Osteoblast (primary cell): ENCODE measurements around the gene PCP4. TPM values are rescaled to one million over a fixed set of nuclear protein-coding genes. Genes with fewer than 3 reads are reported as not detected.

Source experiments
- DNase-seq: peaks from one replicate; pipeline ENCODE4 v3.0.0; 2011; ENCODE audit warnings: low spot score, mixed read lengths; ENCODE audit not compliant: insufficient read length; ENCODE audit errors: missing footprints
- H2AFZ ChIP-seq: 2 replicates; pipeline ENCODE4 v1.6.0; 2011; ENCODE audit warnings: mild to moderate bottlenecking, low read length
- H3K27ac ChIP-seq: 2 replicates; pipeline ENCODE4 v1.5.1; 2011; ENCODE audit warnings: mild to moderate bottlenecking, low read depth, low read length, moderate library complexity
- H3K27me3 ChIP-seq: 2 replicates; pipeline ENCODE4 v1.6.0; 2012; ENCODE audit warnings: mild to moderate bottlenecking, control low read depth, inconsistent platforms, low read length, moderate library complexity; ENCODE audit not compliant: insufficient read depth
- H3K36me3 ChIP-seq: 2 replicates; pipeline ENCODE4 v1.5.1; 2011; ENCODE audit warnings: mild to moderate bottlenecking, low read length, control low read depth, moderate library complexity; ENCODE audit not compliant: insufficient read depth
- H3K4me1 ChIP-seq: 2 replicates; pipeline ENCODE4 v1.5.1; 2011; ENCODE audit warnings: mild to moderate bottlenecking, low read length, control low read depth, moderate library complexity; ENCODE audit not compliant: insufficient read depth
- H3K4me2 ChIP-seq: 2 replicates; pipeline ENCODE4 v1.6.0; 2011; ENCODE audit warnings: mild to moderate bottlenecking, low read length; ENCODE audit not compliant: insufficient read depth
- H3K4me3 ChIP-seq: fragments of 200-600 bp; sonication (generic); 3 replicates; pipeline ENCODE4 v1.5.1; 2012; ENCODE audit warnings: mild to moderate bottlenecking, low read length, inconsistent platforms; ENCODE audit not compliant: insufficient read depth
- H3K79me2 ChIP-seq: 2 replicates; pipeline ENCODE4 v1.6.0; 2012; ENCODE audit warnings: mild to moderate bottlenecking, low read length, control low read depth, inconsistent platforms; ENCODE audit not compliant: insufficient read depth
- H3K9me3 ChIP-seq: 2 replicates; pipeline ENCODE4 v1.5.1; 2011; ENCODE audit warnings: low read depth, low read length, control low read depth
- H4K20me1 ChIP-seq: 2 replicates; pipeline ENCODE4 v1.6.0; 2012; ENCODE audit warnings: mild to moderate bottlenecking, low read length, control low read depth; ENCODE audit not compliant: insufficient read depth
- total RNA-seq: library from RNA; depleted of rRNA; stranded (reverse); fragments of >200 nt; gene quantifications from 2 replicates; pipeline ENCODE4 v1.2.3, GENCODE V29; 2012
- TF ChIP-seq, protein P1 (sequence below): IDR thresholded peaks from 2 replicates; pipeline ENCODE4 v1.5.1; 2011; ENCODE audit warnings: mild to moderate bottlenecking, low read depth, low read length, moderate library complexity; ENCODE audit errors: extremely low read depth

PCP4 gene
- total RNA-seq, 1 donor, result not detected

GRCh38 chr21:39924577-39925308, 57.5 kb downstream of the PCP4 start:
- no peaks in the 10 kb centered on the region for H3K36me3 ChIP-seq
- H3K4me3 ChIP-seq, result no peak overlapping the region
- H4K20me1 ChIP-seq, result no peaks in the 10 kb centered on the region
- H2AFZ ChIP-seq, result no peak overlapping the region
- no peak for DNase-seq
- H3K27me3 ChIP-seq, result no peaks in the 10 kb centered on the region
- no peak overlapping the region for H3K4me2 ChIP-seq
- peaks cover 3% of the 10 kb centered on the region for H3K9me3 ChIP-seq
- no peak overlapping the region for H3K27ac ChIP-seq
- H3K79me2 ChIP-seq, result no peaks in the 10 kb centered on the region
- no peaks in the 10 kb centered on the region for H3K4me1 ChIP-seq
- TF ChIP-seq, protein P1, sequence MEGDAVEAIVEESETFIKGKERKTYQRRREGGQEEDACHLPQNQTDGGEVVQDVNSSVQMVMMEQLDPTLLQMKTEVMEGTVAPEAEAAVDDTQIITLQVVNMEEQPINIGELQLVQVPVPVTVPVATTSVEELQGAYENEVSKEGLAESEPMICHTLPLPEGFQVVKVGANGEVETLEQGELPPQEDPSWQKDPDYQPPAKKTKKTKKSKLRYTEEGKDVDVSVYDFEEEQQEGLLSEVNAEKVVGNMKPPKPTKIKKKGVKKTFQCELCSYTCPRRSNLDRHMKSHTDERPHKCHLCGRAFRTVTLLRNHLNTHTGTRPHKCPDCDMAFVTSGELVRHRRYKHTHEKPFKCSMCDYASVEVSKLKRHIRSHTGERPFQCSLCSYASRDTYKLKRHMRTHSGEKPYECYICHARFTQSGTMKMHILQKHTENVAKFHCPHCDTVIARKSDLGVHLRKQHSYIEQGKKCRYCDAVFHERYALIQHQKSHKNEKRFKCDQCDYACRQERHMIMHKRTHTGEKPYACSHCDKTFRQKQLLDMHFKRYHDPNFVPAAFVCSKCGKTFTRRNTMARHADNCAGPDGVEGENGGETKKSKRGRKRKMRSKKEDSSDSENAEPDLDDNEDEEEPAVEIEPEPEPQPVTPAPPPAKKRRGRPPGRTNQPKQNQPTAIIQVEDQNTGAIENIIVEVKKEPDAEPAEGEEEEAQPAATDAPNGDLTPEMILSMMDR, result no peak

DNA sequence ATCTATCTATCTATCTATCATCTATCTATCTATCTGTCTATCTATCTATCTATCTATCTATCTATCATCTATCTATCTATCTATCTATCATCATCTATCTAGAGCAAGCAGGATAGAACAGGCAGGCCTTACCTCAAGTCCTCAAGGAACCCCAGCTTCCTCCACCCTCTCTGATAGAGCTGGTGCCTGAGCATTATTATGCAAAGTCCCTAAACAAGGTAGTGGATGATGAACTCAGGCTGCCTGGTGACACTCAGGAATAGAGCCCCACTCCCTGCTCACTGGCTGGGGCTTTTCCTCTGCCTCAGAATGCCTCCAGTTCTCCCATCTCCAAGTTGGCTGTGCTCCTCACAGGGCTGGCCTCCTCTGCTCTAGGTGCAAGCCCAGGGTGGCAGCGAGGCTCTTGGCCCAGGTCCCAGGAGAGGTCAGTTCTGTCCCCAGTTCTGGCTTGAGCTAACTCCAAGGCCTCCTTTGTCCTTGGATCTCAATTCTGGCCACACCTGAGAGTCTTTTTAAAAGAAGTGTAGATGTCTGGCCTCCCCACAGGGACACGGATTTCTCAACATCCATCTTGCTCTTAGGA, 60.2 kb downstream of the PCP4 start:
- TF ChIP-seq, protein P1, result no peak
- Histone ChIP-seq H3K4me1 (no peaks in the 10 kb centered on the region), H3K27ac (no peak overlapping the region), H4K20me1 (no peaks in the 10 kb centered on the region), H3K79me2 (no peaks in the 10 kb centered on the region), H3K36me3 (no peaks in the 10 kb centered on the region), H3K9me3 (peaks cover 3% of the 10 kb centered on the region), H3K4me3 (no peak overlapping the region), H3K27me3 (no peaks in the 10 kb centered on the region), H3K4me2 (no peak overlapping the region), H2AFZ (no peak overlapping the region)
- peak; percentile 13 for DNase-seq

GRCh38 chr21:39932335-39932734, 65.1 kb downstream of the PCP4 start:
- no peak overlapping the region for H2AFZ ChIP-seq
- peaks cover 3% of the 10 kb centered on the region for H3K9me3 ChIP-seq
- no peak overlapping the region for H3K4me3 ChIP-seq
- no peaks in the 10 kb centered on the region for H3K27me3 ChIP-seq
- DNase-seq, result no peak
- H3K36me3 ChIP-seq, result no peaks in the 10 kb centered on the region
- TF ChIP-seq, protein P1, result no peak
- H3K27ac ChIP-seq, result no peak overlapping the region
- no peaks in the 10 kb centered on the region for H3K79me2 ChIP-seq
- H3K4me2 ChIP-seq, result no peak overlapping the region
- H3K4me1 ChIP-seq, result no peaks in the 10 kb centered on the region
- no peaks in the 10 kb centered on the region for H4K20me1 ChIP-seq

DNA sequence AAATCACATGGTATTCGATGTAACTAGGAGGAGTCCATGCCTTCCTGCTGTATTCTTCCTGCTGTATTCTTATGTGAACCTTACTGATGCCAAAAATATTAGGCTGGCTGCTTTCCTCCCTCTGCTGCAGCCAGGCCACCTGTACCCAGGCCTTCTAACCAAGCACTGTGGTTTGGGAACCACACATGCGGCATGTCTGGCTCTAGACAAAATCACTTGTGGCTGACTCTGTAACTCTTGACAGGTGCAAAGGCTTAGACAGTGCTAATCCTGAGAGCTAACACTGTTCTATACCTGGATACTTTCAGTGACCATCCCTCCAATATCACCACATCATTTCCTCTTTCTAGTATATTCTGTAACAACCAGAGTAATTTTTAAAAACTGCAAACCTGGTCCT, 67.7 kb downstream of the PCP4 start:
- Histone ChIP-seq H3K4me3 (no peak overlapping the region), H2AFZ (no peak overlapping the region), H4K20me1 (no peaks in the 10 kb centered on the region), H3K79me2 (no peaks in the 10 kb centered on the region), H3K27me3 (no peaks in the 10 kb centered on the region), H3K9me3 (peaks cover 6% of the 10 kb centered on the region), H3K36me3 (no peaks in the 10 kb centered on the region), H3K4me2 (no peak overlapping the region), H3K27ac (no peak overlapping the region), H3K4me1 (no peaks in the 10 kb centered on the region)
- TF ChIP-seq, protein P1, result no peak
- no peak for DNase-seq
